HT-29 (cell line): ENCODE data around the gene GPS1. TPM values are rescaled to one million over a fixed set of nuclear protein-coding genes. Genes with fewer than 3 reads are reported as not detected.

ENCODE experiments used
- DNase-seq: peaks from one replicate; pipeline ENCODE4 v3.0.0-alpha.2; 2015; ENCODE audit warnings: low spot score
- total RNA-seq: library from RNA; depleted of rRNA; stranded (reverse); fragments of >200 nt; shearing (Covaris generic); gene quantifications from 2 replicates; pipeline ENCODE4 v1.2.3, GENCODE V29; 2014

The GPS1 gene
- total RNA-seq, 1 experiment from 2014 or later: 281 TPM

- DNase-seq: no peak
Measured at GRCh38 chr17:82088838-82089722, 37.4 kb downstream of the GPS1 start.

- DNase-seq: no peak
Measured at GRCh38 chr17:82089723-82090548, 38.2 kb downstream of the GPS1 start.

GRCh38 chr17:82090549-82091263 is 39.0 kb downstream of the GPS1 start:
- no peak for DNase-seq

GRCh38 chr17:82091264-82092066 is 39.8 kb downstream of the GPS1 start:
- DNase-seq: no peak

GRCh38 chr17:82092094-82092586 is 40.4 kb downstream of the GPS1 start:
- DNase-seq: no peak

- no peak for DNase-seq
Measured at GRCh38 chr17:82092628-82092994, 40.9 kb downstream of the GPS1 start.

GRCh38 chr17:82092995-82093751 is 41.5 kb downstream of the GPS1 start:
- DNase-seq: no peak

GRCh38 chr17:82094931-82095776 is 43.5 kb downstream of the GPS1 start:
- no peak for DNase-seq

GRCh38 chr17:82095777-82096708 is 44.3 kb downstream of the GPS1 start:
- DNase-seq: no peak

- DNase-seq: no peak
Measured at GRCh38 chr17:82096709-82097183, 45.0 kb downstream of the GPS1 start.

- DNase-seq: peak; percentile 53
Measured at GRCh38 chr17:82097184-82097918, 45.7 kb downstream of the GPS1 start.

- DNase-seq: no peak
Measured at GRCh38 chr17:82097919-82098168, 46.1 kb downstream of the GPS1 start.

GRCh38 chr17:82098169-82098938 is 46.7 kb downstream of the GPS1 start, which contains the start of gene FASN:
Gene FASN (minus strand): TSS chr17:82098236. CDS start chr17:82096445, 1,791 bp downstream.
- peak; percentile 97 for DNase-seq

GRCh38 chr17:82098939-82099763 is 47.5 kb downstream of the GPS1 start:
- DNase-seq: no peak

- no peak for DNase-seq
Measured at GRCh38 chr17:82100502-82101298, 49.0 kb downstream of the GPS1 start.
